ENCODE results near the gene RNF223.

The RNF223 gene

GRCh38 chr1:1046767-1047166, 27.3 kb downstream of the RNF223 start:
- no peak overlapping the region for H3K4me3 ChIP-seq (ENCODE audit: low read depth, low read length)
- in situ Hi-C loops (cut with HindIII; ENCODE audit: low sequenced_read_pairs), result no loop called here
- TF ChIP-seq CTCF (IDR thresholded peaks at IDR 0.05; ENCODE audit: low read depth, low read length, missing control alignments), result no peak
- no peak for DNase-seq (ENCODE audit: low read depth)

DNA sequence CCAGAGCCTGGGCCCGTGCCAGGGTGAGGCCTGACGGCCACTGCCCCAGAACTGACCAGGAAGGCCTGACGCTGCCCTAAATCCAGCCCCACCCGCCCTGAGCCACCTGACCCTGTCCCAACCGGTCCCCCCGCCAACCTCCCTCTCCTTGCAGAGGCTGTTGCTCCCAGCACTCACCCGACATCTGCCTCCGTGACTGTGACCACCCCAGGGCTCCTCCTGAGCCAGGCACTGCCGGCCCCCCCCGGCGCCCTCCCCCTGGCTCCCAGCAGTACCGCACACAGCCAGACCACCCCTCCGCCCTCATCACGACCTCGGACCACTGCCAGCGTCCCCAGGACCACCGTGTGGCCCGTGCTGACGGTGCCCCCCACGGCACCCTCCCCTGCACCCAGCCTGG, 27.9 kb downstream of the RNF223 start:
- no peak for DNase-seq (ENCODE audit: low read depth)
- TF ChIP-seq CTCF (IDR thresholded peaks at IDR 0.05; ENCODE audit: low read depth, low read length, missing control alignments), result no peak
- in situ Hi-C loops (cut with HindIII; ENCODE audit: low sequenced_read_pairs), result no loop called here
- H3K4me3 ChIP-seq (ENCODE audit: low read depth, low read length), result no peak overlapping the region

DNA sequence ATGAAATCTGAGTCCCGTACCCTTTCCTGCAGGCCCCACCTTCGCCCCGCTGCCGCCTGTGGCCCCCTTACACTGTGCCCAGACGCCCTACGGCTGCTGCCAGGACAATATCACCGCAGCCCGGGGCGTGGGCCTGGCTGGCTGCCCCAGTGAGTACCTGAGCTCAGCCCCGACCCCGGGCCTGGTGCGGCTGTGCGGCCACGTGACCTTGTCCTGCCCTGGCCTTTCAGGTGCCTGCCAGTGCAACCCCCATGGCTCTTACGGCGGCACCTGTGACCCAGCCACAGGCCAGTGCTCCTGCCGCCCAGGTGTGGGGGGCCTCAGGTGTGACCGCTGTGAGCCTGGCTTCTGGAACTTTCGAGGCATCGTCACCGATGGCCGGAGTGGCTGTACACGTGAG, 29.0 kb downstream of the RNF223 start:
- no peak overlapping the region for H3K4me3 ChIP-seq (ENCODE audit: low read depth, low read length)
- DNase-seq (ENCODE audit: low read depth), result no peak
- no peak for TF ChIP-seq CTCF (IDR thresholded peaks at IDR 0.05; ENCODE audit: low read depth, low read length, missing control alignments)
- in situ Hi-C loops (cut with HindIII; ENCODE audit: low sequenced_read_pairs), result no loop called here

- in situ Hi-C loops (cut with HindIII; ENCODE audit: low sequenced_read_pairs), result no loop called here
- DNase-seq (ENCODE audit: low read depth), result no peak
- no peak for TF ChIP-seq CTCF (IDR thresholded peaks at IDR 0.05; ENCODE audit: low read depth, low read length, missing control alignments)
- no peak overlapping the region for H3K4me3 ChIP-seq (ENCODE audit: low read depth, low read length)
Observed at GRCh38 chr1:1044455-1045078, 29.5 kb downstream of the RNF223 start.

- no peak overlapping the region for H3K4me3 ChIP-seq (ENCODE audit: low read depth, low read length)
- no peak for DNase-seq (ENCODE audit: low read depth)
- in situ Hi-C loops (cut with HindIII; ENCODE audit: low sequenced_read_pairs), result no loop called here
- no peak for TF ChIP-seq CTCF (IDR thresholded peaks at IDR 0.05; ENCODE audit: low read depth, low read length, missing control alignments)
Observed at GRCh38 chr1:1043921-1044320, 30.2 kb downstream of the RNF223 start.

DNA sequence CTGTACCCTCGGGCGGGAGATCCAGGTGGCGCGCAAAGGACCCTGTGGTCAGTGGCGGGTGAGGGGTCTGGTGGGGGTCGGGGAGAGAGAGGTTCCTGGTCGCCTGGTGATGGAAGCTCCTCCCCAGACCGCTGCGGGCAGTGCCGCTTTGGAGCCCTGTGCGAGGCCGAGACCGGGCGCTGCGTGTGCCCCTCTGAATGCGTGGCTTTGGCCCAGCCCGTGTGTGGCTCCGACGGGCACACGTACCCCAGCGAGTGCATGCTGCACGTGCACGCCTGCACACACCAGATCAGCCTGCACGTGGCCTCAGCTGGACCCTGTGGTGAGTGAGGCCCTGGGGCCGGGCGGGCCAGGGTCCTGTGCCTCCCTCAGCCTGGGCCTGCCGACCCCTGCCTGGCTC, 30.7 kb downstream of the RNF223 start:
- no peak for TF ChIP-seq CTCF (IDR thresholded peaks at IDR 0.05; ENCODE audit: low read depth, low read length, missing control alignments)
- in situ Hi-C loops (cut with HindIII; ENCODE audit: low sequenced_read_pairs), result no loop called here
- DNase-seq (ENCODE audit: low read depth), result no peak

More for the DNA sequence above, 30.7 kb downstream of the RNF223 start:
- no peak overlapping the region for H3K4me3 ChIP-seq (ENCODE audit: low read depth, low read length)

Data from astrocyte of the cerebellum (primary cell).